ENCODE results near the gene STAC. TPM values are rescaled to one million over a fixed set of nuclear protein-coding genes. Genes with fewer than 3 reads are reported as not detected.

STAC gene, protein sequence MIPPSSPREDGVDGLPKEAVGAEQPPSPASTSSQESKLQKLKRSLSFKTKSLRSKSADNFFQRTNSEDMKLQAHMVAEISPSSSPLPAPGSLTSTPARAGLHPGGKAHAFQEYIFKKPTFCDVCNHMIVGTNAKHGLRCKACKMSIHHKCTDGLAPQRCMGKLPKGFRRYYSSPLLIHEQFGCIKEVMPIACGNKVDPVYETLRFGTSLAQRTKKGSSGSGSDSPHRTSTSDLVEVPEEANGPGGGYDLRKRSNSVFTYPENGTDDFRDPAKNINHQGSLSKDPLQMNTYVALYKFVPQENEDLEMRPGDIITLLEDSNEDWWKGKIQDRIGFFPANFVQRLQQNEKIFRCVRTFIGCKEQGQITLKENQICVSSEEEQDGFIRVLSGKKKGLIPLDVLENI
- 3.5 and 8.0 TPM in 2 replicates for total RNA-seq (2014; rRNA removed; shearing (Covaris generic))

DNA sequence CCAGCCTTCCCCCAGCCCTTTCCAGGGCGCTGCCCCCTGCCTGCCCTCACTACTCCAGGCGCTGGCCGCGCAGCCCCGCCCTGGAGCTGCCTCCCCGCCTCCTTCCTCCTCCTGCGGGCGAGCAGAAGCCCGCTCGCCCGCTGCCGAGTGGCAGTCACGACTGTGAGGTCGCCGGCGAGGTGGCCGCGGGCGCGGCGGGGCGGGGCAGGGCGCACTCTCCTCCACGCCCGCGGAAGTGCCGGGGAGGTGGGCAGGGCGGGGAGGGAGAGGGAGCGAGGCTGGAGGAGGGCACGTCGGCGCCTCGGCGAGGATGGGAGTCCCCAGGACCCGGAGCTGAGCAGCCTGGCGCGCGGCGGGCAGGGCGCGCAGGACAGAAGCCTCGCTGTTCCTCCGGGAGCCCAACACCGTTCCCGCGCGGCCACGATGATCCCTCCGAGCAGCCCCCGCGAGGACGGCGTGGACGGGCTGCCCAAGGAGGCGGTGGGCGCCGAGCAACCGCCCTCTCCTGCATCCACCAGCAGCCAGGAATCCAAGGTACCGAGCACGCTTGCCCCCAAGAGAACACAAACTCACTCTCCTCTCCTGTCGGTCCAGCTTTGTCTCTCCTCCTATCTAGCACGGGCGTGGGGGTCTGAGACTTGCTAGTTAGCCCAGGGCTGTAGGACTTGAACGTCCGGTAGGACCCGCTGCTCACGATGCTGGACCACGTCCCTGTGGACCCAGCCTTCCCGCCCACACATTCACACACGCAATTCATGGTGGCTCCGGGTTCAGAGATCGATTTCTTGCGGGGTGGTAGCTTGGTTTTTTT, at the start of gene STAC:
TSS of gene STAC (plus strand) at position 284 of the 811 bp plus-strand sequence. CDS start at position 424, 140 bp downstream.
- DNase-seq (ENCODE audit: low read depth), result peak; percentile 59

DNA sequence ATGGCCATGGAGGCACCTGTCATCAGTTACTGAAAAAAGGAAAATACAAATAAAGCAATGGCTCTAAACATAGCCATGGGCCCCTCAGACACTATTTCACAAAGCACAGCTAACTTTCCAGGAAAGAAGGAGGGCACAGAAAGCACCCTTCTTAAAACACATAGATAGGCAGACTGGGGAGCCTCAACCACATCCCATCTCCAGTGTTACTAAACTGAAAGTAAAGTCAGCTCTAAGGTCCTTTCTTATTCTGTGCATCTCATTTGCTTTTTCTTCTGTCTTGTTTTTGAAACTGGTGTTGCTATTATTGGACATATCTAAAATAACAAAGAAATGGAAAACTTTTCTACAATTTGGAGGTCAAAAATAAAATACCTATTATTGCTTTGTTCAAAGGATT, 48.2 kb upstream of the STAC start:
- DNase-seq (ENCODE audit: low read depth), result no peak

DNA sequence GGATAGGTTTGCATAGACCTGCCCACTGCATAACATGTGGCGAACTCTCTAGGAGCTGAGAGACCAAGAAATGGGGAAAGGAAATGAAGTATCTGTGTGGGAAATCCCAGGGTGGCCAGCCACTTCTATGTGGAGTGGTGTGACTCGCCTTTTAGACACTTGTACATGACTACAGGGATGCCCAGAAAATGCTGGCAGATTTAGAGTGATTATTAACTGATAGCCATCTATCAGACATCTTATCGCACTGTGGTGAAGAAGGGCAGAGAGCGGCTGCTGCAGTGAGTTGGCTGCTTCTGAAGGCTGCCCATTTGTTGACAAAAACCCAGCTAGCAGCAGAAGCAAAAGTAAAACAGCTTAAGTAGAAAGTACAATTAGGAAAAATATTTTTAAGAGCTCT, 18.1 kb upstream of the STAC start:
- DNase-seq (ENCODE audit: low read depth), result no peak

DNA sequence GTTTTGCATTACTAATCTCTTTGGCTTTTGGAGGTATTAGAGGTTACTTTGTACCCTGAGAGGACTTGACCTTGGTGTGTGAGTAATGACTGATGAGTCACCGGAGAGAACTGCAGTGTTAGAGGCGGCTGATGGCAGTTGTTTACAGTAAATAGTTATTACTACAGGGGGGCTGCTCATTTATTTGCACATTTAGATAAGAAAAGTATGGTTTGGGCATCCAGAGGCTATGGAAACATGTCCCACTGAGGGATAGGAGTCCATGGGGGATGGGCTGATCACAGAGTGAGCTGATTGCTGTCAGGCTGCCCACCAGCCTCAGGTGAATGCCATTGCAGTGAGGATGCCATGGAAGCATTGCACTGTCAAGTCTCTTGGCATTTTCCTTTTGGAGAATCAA, 17.3 kb upstream of the STAC start:
- DNase-seq (ENCODE audit: low read depth), result peak; percentile 61

DNA sequence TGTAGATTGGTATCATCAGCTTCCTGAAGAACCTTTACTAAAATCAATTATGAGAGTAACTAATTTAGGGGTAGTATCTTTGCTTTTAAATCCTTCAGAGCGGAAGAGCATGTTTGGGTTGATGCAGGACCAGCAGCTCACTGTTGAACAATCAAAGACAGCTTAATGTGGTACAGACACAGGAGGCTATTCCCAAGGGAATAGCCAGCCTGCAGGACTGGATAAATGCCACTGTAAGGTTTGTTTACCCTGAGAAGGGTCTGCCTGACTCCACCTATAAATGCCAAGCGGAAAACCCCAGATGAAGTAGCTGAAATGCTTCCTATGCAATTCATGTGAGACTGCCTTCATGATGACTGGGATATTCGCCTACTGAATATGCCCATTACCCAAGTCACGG, 16.0 kb upstream of the STAC start:
- no peak for DNase-seq (ENCODE audit: low read depth)

DNA sequence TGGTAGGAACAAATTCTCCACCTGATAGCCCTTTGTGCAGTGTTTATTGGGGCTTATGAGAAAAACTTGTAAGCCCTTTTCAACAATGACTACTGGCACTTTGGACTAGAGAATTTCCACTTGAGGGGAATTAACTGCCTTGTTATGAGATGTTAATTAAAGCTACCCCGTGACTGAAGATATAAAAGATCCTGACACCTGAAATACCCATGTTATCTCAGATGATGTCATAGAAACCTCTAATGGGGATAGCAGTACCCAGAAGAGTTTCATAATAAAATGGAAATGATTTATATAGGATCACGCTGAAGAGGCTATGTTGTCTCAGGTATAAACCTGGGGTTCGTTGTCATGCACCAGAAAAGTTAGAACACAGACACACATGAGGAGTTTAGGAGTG, 14.5 kb upstream of the STAC start:
- DNase-seq (ENCODE audit: low read depth), result no peak

DNA sequence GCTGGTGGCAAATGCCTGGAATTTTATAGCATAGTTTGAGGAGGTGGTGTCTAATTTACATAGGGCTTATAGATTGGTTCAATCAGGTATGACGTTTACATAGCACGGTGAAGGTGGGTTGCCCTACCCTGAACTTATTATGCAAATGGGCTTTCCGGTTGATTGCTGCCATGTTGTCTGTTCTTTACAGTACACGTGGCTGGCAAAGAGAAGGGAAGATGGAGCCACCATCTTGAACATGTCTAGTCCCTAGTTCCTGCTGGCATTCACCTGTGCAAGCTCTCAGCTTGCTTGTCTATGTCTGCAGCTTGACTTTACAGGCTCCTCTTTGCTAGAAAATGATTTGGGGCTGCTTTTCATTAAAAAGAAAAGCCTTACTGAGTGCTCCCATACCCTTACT, 14.0 kb upstream of the STAC start:
- no peak for DNase-seq (ENCODE audit: low read depth)

DNA sequence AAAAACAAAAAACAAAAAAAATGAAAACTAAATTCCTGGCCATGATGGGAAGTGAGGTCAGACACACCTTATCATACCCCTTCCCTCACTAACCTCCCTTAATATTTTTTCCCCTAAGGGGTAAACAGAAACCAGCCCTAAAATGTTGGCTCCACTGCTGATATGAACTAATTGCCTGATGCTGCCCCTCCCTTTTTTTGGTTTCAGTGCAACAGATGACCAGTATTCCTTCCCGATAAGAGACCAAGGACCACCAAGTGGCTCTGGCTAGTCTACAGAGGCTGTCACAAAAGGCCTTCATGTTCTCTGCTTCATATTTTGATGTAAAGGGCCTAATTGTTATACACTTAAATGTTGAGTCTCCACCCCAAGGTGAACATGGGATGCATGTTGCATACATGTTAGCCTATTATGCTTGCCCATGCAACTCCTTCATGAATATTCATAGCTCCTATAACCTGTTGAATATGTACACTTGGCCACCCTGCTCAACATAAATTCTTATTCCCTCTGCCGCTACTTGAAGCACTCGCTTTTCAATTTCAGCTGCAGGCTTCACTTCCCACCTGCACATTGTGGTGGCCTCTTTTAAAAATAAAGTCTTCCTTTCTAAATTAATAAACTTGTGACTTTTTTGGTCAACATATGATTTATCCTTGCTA, 12.3 kb upstream of the STAC start:
- DNase-seq (ENCODE audit: low read depth), result no peak

DNA sequence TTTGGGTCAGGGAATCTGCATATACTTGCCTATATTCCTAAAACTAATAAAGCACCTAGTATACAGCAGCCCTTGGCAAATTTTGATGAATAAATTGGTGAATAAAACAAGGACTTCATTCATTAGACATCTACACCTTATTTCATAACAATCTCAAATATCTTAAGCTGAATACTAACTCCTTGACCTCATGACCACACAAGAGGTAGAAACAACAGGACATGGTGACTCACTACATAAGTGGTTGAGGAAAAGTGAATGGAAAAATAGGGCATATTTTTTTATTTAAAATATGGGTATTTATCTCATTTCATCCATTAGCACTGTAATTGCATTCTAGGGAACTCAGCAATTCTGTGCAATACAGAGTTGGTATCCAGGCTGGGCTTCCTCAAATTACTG, 7.8 kb upstream of the STAC start:
- DNase-seq (ENCODE audit: low read depth), result peak; percentile 45

DNA sequence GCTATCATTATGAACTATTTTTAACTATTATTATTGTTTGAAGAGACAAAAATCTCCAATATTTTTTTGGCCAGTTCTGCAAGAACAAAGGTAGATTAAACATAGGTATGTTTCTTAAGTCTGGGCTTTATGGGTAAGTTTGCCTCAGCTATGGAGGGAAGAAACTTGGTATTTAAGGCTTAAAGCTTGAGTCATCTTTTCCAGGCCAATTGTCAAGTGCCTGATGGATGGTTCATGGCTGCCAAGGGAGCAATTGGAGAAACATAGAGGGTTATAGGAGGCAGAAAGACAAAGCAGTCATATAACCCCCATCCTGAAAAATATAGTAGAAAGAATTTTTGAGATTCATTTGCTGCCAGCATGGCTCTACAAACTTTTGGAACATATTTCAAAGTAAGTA, 7.2 kb upstream of the STAC start:
- DNase-seq (ENCODE audit: low read depth), result peak; percentile 70

DNA sequence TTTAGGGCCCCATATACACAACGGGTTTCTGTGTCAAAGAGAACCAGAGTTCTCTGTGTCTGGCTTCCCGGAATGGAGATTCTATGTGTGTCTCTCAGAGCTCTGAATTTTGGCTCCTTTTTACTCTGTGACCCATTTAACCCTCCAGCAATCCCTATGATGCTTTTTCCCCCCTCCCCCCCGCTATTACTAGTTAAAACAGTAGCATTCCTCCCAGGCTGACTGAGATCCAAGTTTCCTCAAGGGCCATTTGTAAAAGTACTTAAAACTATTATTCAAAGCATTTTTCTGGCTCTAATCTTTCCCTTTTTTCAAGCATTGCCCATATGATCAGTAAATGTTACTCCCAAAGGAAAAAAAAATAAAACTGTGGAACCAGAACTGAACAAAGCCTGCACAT, 6.6 kb upstream of the STAC start:
- DNase-seq (ENCODE audit: low read depth), result no peak

DNA sequence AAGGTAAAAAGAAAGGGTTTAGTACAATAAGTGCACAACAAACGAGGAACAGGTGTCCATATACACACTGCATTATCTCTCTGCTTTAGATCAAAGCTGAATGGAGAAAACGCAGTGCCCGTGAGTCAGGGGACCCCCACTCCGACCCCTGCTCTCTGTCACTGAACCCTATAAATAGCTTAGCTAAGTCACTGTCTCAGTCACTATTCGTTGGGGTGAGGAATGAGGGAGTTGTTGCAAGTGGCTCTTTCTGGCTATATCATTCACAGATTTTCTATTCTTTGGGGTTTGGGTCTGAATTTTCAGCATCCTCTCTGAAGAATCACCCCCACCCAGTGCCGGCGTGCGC, 458 bp upstream of the STAC start:
- no peak for DNase-seq (ENCODE audit: low read depth)

DNA sequence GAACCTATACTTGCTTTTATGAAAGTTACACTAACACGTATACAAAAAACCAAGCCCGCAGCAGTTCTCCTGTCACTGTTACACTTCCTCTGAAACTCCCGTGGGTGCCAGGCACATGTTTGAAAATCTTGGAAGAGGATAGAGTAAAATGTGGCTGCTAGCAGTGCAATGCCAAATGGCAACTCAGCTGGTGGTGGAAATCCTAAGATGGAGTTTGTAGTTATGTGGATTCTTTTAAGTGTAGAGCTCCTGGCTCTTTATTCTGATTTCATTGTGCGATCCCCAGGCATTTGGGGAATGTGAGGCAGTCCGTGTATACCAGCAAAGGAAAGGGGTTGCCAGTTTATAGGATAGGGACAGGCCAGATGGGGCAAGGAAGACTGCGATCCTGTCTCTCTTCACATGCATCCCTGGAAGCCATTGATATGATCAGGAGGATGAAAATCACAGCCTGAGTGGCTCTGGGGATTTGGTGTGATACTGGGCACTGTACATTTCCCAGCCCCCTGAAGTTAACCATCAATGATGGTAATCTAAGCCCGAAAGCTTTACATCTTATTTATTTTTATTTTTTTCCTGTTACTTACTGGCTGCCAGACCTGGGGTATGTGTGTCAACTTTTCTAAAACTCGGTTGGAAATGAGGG, 1.1 kb downstream of the STAC start:
- DNase-seq (ENCODE audit: low read depth), result no peak

DNA sequence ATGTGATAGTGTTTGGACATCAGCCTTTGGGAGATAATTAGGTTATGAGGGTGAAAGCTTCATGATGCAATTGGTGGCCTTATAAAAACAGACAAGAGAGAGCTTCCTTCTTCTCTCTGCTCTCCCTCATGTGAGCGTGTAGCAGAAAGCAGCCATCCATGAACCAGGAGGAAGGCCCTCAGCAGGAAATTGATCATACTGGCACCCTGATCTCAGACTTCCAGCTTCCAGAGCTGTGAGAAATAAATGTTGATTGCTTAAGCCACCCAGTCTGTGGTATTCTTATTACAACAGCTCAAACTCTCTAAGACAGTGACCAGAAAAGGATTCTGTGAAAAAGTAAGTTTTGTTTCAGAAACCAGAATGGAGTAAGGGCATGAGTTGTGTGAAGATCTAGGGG, 13.3 kb downstream of the STAC start:
- DNase-seq (ENCODE audit: low read depth), result no peak

DNA sequence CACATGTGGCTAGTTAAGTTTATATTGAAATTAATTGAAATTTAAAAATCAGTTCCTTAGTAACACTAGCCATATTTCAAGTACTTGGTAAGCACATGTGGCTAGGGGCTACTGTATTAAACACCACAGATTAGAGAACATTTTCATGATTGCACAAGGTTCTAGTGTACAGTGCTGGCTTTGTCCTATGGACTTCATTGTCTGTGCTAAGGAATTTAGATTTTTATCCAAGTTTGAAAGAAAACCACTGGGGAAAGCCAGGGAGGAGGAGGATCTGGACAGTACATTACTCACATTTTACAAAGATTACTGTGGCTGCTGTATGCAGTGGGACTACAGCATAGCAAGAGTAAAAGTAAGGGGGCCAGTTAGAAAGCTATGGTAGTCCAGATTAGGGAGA, 13.9 kb downstream of the STAC start:
- no peak for DNase-seq (ENCODE audit: low read depth)

DNA sequence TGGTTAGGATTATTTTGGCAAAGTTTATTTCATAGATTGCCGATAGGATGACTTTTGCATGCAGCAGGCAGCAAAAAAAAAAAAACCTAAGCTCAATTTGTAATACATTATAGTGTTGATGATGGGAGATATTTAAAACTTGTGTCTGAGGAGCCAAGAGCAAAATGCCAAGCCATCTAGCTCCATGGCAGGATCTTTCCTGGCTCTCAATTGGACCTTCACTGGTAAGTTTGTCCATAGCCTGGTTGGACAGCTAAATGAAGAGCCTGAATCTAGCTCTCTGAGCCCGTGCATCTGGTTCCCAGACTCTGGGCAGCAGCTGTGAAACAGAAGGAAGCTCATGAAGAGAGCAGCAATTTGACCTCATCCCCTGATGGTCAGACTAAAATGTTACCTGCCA, 17.5 kb downstream of the STAC start:
- no peak for DNase-seq (ENCODE audit: low read depth)

DNA sequence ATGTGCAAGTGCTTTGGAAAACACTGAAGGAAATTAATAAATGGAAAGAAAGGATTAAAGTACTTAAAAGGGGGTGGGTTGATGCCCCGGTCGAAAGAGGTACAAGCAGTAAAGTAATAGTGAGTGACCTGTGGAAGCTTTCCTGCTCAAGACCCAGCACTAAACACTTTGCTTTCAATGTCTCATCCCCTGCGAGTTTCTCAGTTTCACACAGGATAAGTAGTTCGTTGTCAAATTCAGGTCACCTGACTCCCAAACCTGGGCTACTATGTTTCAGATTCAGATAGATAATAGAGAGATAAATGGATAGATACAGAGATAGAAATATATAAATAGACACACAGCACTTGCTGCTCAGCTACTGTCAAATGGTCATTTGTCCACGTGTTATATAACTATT, 19.6 kb downstream of the STAC start:
- no peak for DNase-seq (ENCODE audit: low read depth)

DNA sequence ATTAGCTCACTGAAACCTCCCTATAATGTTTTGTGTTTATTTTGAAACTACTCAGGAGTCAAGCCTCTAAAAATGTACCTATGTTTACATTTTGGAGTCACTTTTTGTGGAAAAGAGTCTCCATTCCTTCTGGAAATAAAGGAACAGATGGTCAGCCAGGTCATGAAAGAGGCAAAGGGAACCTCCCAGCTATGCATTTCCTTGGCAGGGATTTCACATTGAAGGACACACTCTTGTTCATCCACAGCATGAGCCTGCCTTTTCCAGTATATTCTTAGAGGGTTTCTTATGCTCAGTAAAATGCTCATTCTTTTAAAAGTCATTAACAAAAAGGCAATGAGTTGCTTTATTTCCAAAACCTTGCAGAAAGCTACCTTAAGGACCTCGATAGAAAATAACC, 20.8 kb downstream of the STAC start:
- DNase-seq (ENCODE audit: low read depth), result no peak

DNA sequence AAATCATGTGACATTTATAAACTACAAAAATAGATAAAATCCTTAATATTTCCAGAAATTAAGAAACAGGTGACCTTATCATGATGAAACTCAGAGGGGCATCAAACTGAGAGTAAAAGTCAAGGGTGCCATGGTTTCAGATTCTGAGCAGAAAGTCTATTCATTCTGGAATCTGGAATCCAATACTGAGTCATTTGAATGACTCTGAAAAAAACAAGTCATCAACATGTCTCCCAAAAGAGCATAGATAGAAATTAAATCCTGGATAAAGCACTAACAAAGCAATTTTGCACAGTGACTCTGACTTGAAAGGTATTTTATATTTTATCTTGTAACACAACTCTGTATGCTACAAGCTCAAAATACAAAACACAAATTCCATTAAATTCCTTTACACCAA, 23.4 kb downstream of the STAC start:
- DNase-seq (ENCODE audit: low read depth), result no peak

DNA sequence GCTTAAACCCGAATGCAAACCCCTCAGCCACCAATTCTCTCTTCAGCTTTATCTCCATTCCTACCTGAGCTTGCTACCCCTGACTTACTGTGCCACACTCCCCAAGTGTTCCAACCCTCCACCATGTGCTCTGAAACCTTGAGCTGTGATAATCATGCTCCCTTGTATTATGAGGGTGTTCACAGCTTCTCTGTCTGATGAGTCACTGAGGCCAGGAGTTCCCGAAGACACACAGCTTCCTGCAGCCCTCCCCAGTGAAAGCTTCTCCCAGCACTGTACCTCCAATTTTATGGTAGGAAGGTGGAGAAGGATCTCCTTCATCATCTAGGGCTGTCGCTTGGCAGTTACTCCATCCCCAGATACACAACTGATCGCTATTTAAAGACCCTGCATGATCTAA, 24.9 kb downstream of the STAC start:
- peak; percentile 12 for DNase-seq (ENCODE audit: low read depth)

DNA sequence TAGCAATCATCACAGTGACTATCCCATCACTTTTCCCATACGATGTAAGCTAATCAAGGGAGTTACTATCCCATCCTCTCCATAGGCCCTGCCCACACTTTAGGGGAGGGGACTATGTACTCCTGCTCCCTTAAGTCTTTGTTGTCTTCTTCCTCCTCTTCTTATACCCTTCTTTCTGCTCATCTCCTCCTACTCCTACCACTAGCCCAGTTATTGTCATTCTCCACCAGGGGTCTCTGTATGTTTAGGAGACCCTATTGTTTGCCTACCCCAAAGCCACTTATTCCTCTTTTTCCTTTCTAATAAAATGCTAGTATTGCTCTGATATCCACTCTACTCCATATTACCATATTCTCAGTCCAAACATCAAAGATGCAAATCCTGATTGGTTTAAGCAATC, 27.8 kb downstream of the STAC start:
- no peak for DNase-seq (ENCODE audit: low read depth)

DNA sequence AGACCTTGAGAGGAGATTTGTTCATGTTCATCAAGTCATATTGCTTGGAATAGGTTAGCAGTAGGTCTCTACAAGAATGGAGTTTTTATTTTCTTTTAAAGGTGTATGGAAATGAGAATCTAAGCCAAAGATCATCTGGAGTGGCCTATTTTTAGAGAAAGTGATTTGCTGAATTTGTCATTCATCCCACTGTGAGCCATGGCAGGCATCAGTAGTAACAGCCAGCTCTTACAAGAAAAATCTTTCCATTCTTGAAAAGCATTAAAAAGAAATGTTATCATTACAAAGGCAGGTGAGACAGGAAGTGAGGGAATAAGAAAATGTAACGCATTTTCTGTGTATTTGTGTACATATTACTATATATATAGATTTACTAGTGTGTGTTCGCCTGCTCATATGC, 29.6 kb downstream of the STAC start:
- DNase-seq (ENCODE audit: low read depth), result no peak

Data from Daoy (cell line).